GM12878 (cell line): ENCODE measurements around the gene GIGYF2.

Experiments used
- ASH2L ChIP-seq: fragments of 300-600, 200-600 bp; sonication (generic); IDR thresholded peaks from 2 replicates; pipeline ENCODE4 v1.6.1; 2017; ENCODE audit warnings: low read depth, mild to moderate bottlenecking, borderline replicate concordance
- CHD1 ChIP-seq: IDR thresholded peaks from 2 replicates; pipeline ENCODE4 v1.6.1; 2012; ENCODE audit warnings: low read depth, low read length, improper control_type of control experiment
- CHD2 ChIP-seq: IDR thresholded peaks from 2 replicates; pipeline ENCODE4 v1.6.1; 2011; ENCODE audit warnings: low read depth, low read length, improper control_type of control experiment, borderline replicate concordance
- MEF2A ChIP-seq: IDR thresholded peaks from 2 replicates; pipeline ENCODE4 v1.6.1; 2011; ENCODE audit warnings: low read depth, mild to moderate bottlenecking, low read length, moderate library complexity; ENCODE audit not compliant: insufficient read depth
- RAD51 ChIP-seq: fragments of 450-650 bp; IDR thresholded peaks from 2 replicates; pipeline ENCODE4 v1.6.1; 2016; ENCODE audit warnings: moderate library complexity, mild to moderate bottlenecking, inconsistent platforms
- RBBP5 ChIP-seq: fragments of 200-600 bp; sonication (generic); conservative IDR thresholded peaks from 2 replicates; pipeline ENCODE4 v1.6.1; 2016
- SREBF2 ChIP-seq: IDR thresholded peaks from 2 replicates; pipeline ENCODE4 v1.6.1; 2012; ENCODE audit warnings: mild to moderate bottlenecking, low read length
- TF ChIP-seq, protein P1 (sequence below): IDR thresholded peaks from 2 replicates; pipeline ENCODE4 v1.6.1; 2012; ENCODE audit warnings: mild to moderate bottlenecking, low read depth, low read length

DNA sequence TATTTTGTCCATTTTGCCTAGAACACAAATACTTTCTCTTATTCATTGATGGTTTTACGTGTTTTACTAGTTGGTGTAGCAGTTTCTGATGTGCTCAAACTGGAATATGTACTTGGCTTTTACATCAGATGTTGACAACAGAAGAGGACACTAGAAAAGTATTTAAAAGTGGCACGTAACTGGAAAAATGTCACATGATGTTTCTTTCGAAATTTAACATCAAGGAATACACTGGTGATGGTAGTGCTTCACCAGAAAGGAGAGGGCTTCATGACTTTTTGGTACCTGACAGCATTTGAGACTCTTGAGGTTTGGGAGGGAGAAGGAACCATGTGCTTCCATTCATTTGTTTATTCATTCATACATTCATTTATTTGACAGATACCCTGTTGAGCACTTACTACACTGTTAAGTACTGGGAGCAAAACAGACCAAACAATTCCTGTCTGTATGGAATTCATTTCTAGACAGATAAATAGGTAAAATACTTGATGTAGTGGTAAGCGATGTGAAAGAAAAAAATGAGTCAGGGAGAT lies 1.5 kb downstream of the GIGYF2 start:
- TF ChIP-seq CHD1 (no peak), SREBF2 (no peak), ASH2L (no peak), RAD51 (no peak), CHD2 (no peak), RBBP5 (no peak), MEF2A (no peak)
- TF ChIP-seq, protein P1, sequence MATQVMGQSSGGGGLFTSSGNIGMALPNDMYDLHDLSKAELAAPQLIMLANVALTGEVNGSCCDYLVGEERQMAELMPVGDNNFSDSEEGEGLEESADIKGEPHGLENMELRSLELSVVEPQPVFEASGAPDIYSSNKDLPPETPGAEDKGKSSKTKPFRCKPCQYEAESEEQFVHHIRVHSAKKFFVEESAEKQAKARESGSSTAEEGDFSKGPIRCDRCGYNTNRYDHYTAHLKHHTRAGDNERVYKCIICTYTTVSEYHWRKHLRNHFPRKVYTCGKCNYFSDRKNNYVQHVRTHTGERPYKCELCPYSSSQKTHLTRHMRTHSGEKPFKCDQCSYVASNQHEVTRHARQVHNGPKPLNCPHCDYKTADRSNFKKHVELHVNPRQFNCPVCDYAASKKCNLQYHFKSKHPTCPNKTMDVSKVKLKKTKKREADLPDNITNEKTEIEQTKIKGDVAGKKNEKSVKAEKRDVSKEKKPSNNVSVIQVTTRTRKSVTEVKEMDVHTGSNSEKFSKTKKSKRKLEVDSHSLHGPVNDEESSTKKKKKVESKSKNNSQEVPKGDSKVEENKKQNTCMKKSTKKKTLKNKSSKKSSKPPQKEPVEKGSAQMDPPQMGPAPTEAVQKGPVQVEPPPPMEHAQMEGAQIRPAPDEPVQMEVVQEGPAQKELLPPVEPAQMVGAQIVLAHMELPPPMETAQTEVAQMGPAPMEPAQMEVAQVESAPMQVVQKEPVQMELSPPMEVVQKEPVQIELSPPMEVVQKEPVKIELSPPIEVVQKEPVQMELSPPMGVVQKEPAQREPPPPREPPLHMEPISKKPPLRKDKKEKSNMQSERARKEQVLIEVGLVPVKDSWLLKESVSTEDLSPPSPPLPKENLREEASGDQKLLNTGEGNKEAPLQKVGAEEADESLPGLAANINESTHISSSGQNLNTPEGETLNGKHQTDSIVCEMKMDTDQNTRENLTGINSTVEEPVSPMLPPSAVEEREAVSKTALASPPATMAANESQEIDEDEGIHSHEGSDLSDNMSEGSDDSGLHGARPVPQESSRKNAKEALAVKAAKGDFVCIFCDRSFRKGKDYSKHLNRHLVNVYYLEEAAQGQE: no peak
